Activated CD4-positive, alpha-beta T cell treated with anti-CD3 and anti-CD28 coated beads for 4 hours (primary cell): ENCODE results near the gene LUC7L.
A peak's percentile ranks its signal among the peaks of the same experiment; 100 is the strongest.
"Not testable (repeated sequence)": the region's sequence is repeated elsewhere in the genome, so short reads cannot be mapped to it uniquely, and the experiment has no call there.

Experiments
- DNase-seq, 2 donors: peaks; one replicate each; pipeline ENCODE4 v3.0.0-alpha.2; 2020

The LUC7L gene

DNA sequence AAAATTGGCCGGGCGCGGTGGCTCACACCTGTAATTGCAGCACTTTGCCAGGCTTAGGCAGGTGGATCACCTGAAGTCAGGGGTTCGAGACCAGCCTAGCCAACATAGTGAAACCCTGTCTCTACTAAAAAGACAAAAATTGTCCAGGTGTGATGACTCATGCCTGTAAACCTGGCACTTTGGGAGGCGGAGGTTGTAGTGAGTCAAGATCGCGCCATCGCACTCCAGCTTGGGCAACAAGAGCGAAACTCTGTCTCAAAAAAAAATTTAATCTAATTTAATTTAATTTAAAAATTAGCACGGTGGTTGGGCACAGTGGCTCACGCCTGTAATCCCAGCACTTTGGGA is 50.6 kb downstream of the LUC7L start:
- DNase-seq: no peak

DNA sequence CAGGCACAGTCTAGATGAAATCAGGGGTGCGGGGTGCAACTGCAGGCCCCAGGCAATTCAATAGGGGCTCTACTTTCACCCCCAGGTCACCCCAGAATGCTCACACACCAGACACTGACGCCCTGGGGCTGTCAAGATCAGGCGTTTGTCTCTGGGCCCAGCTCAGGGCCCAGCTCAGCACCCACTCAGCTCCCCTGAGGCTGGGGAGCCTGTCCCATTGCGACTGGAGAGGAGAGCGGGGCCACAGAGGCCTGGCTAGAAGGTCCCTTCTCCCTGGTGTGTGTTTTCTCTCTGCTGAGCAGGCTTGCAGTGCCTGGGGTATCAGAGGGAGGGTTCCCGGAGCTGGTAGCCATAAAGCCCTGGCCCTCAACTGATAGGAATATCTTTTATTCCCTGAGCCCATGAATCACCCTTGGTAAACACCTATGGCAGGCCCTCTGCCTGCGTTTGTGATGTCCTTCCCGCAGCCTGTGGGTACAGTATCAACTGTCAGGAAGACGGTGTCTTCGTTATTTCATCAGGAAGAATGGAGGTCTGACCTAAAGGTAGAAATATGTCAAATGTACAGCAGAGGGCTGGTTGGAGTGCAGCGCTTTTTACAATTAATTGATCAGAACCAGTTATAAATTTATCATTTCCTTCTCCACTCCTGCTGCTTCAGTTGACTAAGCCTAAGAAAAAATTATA is 51.1 kb downstream of the LUC7L start:
- DNase-seq: no peak

DNA sequence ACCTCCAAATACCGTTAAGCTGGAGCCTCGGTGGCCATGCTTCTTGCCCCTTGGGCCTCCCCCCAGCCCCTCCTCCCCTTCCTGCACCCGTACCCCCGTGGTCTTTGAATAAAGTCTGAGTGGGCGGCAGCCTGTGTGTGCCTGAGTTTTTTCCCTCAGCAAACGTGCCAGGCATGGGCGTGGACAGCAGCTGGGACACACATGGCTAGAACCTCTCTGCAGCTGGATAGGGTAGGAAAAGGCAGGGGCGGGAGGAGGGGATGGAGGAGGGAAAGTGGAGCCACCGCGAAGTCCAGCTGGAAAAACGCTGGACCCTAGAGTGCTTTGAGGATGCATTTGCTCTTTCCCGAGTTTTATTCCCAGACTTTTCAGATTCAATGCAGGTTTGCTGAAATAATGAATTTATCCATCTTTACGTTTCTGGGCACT is 51.8 kb downstream of the LUC7L start:
- no peak for DNase-seq

DNA sequence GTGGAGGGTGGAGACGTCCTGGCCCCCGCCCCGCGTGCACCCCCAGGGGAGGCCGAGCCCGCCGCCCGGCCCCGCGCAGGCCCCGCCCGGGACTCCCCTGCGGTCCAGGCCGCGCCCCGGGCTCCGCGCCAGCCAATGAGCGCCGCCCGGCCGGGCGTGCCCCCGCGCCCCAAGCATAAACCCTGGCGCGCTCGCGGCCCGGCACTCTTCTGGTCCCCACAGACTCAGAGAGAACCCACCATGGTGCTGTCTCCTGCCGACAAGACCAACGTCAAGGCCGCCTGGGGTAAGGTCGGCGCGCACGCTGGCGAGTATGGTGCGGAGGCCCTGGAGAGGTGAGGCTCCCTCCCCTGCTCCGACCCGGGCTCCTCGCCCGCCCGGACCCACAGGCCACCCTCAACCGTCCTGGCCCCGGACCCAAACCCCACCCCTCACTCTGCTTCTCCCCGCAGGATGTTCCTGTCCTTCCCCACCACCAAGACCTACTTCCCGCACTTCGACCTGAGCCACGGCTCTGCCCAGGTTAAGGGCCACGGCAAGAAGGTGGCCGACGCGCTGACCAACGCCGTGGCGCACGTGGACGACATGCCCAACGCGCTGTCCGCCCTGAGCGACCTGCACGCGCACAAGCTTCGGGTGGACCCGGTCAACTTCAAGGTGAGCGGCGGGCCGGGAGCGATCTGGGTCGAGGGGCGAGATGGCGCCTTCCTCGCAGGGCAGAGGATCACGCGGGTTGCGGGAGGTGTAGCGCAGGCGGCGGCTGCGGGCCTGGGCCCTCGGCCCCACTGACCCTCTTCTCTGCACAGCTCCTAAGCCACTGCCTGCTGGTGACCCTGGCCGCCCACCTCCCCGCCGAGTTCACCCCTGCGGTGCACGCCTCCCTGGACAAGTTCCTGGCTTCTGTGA is 52.5 kb downstream of the LUC7L start, which contains the start of gene HBA1:
Gene HBA1 (plus strand): TSS at position 204 of the 906 bp plus-strand sequence. CDS start 37 bp downstream, at position 241.
- not testable (repeated sequence) for DNase-seq

DNA sequence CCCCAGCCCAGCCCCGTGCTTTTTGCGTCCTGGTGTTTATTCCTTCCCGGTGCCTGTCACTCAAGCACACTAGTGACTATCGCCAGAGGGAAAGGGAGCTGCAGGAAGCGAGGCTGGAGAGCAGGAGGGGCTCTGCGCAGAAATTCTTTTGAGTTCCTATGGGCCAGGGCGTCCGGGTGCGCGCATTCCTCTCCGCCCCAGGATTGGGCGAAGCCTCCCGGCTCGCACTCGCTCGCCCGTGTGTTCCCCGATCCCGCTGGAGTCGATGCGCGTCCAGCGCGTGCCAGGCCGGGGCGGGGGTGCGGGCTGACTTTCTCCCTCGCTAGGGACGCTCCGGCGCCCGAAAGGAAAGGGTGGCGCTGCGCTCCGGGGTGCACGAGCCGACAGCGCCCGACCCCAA is 53.2 kb downstream of the LUC7L start:
- DNase-seq: not testable (repeated sequence)

DNA sequence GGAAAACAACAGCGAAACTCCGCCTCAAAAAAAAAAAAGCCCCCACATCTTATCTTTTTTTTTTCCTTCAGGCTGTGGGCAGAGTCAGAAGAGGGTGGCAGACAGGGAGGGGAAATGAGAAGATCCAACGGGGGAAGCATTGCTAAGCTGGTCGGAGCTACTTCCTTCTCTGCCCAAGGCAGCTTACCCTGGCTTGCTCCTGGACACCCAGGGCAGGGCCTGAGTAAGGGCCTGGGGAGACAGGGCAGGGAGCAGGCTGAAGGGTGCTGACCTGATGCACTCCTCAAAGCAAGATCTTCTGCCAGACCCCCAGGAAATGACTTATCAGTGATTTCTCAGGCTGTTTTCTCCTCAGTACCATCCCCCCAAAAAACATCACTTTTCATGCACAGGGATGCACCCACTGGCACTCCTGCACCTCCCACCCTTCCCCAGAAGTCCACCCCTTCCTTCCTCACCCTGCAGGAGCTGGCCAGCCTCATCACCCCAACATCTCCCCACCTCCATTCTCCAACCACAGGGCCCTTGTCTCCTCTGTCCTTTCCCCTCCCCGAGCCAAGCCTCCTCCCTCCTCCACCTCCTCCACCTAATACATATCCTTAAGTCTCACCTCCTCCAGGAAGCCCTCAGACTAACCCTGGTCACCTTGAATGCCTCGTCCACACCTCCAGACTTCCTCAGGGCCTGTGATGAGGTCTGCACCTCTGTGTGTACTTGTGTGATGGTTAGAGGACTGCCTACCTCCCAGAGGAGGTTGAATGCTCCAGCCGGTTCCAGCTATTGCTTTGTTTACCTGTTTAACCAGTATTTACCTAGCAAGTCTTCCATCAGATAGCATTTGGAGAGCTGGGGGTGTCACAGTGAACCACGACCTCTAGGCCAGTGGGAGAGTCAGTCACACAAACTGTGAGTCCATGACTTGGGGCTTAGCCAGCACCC is 54.0 kb downstream of the LUC7L start:
- no peak for DNase-seq

DNA sequence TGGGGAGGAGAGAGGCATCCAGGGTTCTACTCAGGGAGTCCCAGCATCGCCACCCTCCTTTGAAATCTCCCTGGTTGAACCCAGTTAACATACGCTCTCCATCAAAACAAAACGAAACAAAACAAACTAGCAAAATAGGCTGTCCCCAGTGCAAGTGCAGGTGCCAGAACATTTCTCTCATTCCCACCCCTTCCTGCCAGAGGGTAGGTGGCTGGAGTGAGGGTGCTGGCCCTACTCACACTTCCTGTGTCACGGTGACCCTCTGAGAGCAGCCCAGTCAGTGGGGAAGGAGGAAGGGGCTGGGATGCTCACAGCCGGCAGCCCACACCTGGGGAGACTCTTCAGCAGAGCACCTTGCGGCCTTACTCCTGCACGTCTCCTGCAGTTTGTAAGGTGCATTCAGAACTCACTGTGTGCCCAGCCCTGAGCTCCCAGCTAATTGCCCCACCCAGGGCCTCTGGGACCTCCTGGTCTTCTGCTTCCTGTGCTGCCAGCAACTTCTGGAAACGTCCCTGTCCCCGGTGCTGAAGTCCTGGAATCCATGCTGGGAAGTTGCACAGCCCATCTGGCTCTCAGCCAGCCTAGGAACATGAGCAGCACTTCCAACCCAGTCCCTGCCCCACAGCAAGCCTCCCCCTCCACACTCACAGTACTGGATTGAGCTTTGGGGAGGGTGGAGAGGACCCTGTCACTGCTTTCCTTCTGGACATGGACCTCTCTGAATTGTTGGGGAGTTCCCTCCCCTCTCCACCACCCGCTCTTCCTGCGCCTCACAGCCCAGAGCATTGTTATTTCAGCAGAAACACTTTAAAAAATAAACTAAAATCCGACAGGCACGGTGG is 55.1 kb downstream of the LUC7L start:
- not testable (repeated sequence) for DNase-seq

DNA sequence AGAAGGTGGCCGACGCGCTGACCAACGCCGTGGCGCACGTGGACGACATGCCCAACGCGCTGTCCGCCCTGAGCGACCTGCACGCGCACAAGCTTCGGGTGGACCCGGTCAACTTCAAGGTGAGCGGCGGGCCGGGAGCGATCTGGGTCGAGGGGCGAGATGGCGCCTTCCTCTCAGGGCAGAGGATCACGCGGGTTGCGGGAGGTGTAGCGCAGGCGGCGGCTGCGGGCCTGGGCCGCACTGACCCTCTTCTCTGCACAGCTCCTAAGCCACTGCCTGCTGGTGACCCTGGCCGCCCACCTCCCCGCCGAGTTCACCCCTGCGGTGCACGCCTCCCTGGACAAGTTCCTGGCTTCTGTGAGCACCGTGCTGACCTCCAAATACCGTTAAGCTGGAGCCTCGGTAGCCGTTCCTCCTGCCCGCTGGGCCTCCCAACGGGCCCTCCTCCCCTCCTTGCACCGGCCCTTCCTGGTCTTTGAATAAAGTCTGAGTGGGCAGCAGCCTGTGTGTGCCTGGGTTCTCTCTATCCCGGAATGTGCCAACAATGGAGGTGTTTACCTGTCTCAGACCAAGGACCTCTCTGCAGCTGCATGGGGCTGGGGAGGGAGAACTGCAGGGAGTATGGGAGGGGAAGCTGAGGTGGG is 55.9 kb downstream of the LUC7L start:
- DNase-seq: not testable (repeated sequence)

DNA sequence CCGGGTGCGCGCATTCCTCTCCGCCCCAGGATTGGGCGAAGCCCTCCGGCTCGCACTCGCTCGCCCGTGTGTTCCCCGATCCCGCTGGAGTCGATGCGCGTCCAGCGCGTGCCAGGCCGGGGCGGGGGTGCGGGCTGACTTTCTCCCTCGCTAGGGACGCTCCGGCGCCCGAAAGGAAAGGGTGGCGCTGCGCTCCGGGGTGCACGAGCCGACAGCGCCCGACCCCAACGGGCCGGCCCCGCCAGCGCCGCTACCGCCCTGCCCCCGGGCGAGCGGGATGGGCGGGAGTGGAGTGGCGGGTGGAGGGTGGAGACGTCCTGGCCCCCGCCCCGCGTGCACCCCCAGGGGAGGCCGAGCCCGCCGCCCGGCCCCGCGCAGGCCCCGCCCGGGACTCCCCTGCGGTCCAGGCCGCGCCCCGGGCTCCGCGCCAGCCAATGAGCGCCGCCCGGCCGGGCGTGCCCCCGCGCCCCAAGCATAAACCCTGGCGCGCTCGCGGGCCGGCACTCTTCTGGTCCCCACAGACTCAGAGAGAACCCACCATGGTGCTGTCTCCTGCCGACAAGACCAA is 56.8 kb downstream of the LUC7L start, which contains the start of gene HBA2:
Gene HBA2 (plus strand): TSS at position 503 of the 568 bp plus-strand sequence. CDS start 37 bp downstream, at position 540.
- DNase-seq: not testable (repeated sequence)

DNA sequence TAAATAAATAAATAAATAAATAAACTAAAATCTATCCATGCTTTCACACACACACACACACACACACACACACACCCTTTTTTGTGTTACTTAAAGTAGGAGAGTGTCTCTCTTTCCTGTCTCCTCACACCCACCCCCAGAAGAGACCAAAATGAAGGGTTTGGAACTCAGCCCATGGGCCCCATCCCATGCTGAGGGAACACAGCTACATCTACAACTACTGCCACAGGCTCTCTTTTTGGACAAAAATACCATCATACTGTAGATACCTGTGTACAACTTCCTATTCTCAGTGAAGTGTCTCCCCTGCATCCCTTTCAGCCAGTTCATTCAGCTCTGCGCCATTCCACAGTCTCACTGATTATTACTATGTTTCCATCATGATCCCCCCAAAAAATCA is 58.5 kb downstream of the LUC7L start:
- DNase-seq: no peak

DNA sequence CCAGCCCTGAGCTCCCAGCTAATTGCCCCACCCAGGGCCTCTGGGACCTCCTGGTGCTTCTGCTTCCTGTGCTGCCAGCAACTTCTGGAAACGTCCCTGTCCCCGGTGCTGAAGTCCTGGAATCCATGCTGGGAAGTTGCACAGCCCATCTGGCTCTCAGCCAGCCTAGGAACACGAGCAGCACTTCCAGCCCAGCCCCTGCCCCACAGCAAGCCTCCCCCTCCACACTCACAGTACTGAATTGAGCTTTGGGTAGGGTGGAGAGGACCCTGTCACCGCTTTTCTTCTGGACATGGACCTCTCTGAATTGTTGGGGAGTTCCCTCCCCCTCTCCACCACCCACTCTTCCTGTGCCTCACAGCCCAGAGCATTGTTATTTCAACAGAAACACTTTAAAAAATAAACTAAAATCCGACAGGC is 59.2 kb downstream of the LUC7L start:
- not testable (repeated sequence) for DNase-seq

DNA sequence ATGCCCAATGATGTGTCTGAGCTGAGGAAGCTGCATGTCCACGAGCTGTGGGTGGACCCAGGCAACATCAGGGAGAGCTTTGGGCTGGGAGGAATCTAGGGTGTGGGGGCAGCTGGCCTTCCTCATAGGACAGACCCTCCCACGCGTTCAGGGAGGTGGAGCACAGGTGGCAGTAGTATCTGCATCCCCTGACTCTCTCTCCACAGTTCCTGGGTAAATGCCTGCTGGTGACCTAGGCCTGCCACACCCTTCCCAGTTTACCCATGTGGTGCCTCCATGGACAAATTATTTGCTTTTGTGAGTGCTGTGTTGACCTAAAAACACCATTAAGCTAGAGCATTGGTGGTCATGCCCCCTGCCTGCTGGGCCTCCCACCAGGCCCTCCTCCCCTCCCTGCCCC is 60.2 kb downstream of the LUC7L start:
- DNase-seq: no peak

DNA sequence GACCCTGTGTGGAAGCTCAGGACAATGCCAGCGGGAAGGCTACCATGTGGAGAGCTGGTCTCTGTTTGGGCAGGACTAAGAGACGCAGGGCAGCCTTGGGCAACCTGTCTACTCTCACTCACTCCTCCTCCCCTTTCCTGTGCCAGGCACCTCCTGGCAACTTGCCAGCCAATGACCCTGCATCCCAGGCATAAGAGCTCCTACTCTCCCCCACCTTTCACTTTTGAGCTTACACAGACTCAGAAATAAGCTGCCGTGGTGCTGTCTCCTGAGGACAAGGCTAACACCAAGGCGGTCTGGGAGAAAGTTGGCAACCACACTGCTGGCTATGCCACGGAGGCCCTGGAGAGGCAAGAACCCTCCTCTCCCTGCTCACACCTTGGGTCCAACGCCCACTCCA is 60.8 kb downstream of the LUC7L start:
- no peak for DNase-seq

DNA sequence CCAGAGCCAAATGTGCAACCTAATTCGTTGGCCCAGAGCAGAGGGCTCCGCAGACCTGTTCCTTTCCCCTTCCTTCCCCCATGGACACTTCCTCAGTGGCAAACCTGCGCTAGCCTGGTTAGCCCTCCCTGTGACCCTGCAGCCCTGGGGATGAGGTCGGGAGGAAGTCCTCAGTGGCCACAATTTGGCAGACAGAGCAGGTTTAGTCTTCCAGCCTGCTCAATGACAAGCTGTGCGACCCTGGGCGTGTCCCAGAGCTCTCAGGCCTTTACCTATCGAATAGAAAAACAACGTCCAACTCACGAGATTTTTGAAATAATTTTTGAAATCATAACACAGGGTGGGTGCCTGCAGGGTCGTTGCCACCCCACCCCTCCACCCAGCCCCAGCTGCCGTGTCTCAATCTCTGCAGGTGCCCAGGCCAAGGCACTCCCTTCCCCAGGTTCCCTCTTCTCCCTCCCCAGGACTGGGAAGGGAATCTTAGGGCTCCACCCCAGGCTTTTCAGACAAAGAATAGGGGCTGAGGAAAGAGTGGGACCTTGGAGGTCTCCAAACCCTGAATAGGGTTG is 62.0 kb downstream of the LUC7L start:
- no peak for DNase-seq

DNA sequence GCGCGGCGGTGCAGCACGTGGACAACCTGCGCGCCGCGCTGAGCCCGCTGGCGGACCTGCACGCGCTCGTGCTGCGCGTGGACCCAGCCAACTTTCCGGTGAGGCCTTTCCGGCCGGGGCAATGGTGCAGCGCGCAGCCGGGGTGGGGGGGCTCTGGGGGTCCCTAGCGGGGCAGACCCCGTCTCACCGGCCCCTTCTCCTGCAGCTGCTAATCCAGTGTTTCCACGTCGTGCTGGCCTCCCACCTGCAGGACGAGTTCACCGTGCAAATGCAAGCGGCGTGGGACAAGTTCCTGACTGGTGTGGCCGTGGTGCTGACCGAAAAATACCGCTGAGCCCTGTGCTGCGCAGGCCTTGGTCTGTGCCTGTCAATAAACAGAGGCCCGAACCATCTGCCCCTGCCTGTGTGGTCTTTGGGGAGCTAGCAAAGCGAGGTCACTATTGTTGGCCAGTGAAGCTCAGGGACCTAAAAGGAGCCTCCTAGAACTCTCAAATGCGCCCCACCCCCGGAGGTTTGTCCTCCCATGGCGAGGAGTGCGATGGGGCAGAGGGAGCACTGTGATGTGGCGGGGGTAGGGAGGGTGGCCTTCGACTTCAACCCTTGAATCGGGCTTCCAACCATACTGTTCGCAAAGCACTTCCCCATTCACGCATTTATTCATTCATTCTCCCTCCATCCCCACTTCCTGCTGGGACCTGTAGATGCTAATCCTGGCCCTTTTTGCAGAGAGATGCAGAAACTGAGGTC is 62.7 kb downstream of the LUC7L start:
- DNase-seq: no peak

DNA sequence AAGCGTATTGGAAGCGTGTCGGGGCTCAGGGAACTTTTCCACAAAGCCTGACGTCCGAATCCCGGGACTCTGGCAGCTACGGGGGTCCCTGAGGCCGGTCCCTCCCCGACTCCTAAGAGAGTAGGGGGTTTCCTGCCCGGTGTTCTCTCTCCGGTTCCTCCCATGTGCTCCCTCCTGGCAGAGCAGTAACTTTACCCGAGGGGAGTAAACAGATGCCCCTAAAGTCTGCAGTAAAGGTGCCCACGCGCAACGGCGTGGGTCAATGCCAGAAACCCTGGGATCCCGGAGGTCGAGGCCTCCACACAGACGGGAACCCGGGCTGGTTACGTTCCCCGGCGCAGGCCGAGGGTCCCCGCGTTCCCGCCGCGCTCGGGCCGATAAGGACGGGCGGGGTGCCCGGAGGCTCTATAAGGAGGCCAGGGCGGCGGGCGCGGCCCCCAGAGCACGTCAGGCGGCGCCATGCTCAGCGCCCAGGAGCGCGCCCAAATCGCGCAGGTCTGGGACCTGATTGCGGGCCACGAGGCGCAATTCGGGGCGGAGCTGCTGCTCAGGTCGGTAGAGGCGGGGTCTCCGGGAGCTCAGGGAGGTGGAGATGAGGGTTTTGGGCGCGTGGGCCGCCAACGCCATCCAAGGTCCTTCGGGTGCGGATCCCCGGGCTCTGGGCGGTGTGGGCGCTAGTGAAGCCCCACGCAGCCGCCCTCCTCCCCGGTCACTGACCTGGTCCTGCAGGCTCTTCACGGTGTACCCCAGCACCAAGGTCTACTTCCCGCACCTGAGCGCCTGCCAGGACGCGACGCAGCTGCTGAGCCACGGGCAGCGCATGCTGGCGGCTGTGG is 63.5 kb downstream of the LUC7L start, which contains the start of gene HBM:
Gene HBM (plus strand): TSS at position 440 of the 836 bp plus-strand sequence. CDS start 20 bp downstream, at position 460.
- peak in 1 of 2 donors; percentile 27 for DNase-seq

DNA sequence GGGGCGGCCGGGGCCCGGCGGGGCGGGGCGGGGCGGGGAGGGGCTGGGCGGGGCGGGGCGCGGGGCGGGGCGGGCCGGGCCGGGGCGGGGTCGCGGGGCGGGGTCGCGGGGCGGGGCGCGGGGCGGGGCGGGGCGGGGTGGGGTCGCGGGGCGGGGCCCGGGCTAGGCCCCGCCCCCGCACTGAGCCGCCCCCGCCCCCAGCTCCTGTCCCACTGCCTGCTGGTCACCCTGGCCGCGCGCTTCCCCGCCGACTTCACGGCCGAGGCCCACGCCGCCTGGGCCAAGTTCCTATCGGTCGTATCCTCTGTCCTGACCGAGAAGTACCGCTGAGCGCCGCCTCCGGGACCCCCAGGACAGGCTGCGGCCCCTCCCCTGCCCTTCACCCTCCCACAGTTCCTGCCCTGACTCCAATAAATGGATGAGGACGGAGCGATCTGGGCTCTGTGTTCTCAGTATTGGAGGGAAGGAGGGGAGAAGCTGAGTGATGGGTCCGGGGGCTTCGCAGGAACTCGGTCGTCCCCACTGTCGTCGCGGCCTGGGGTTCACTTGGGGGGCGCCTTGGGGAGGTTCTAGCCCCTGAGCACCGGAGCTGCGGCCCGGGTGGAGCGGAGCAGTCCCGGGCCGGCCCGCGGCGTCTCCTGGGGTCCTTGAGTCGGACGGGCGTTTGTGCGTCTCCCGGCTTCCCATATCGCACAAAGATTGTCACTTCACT is 64.3 kb downstream of the LUC7L start:
- DNase-seq: no peak
